HepG2 (cell line): ENCODE data around the gene TMEM190. TPM values are rescaled to one million over a fixed set of nuclear protein-coding genes. Genes with fewer than 3 reads are reported as not detected.

Experiments
- ATAC-seq: fragments of 200-7000 bp; cut with Tn5 transposase; 3 replicates; pipeline ENCODE4 v1.9.1; 2020; ENCODE audit warnings: mild to moderate bottlenecking, moderate library complexity
- BruUV-seq: library from RNA; stranded (reverse); fragments of 400-500 nt; replicated peaks from 2 replicates; lab custom pipeline; 2021; lab: Mats Ljungman, UMichigan
- CTCF ChIA-PET: fragments of 300-600 bp; formaldehyde crosslinking; extraction: SDS; loops from one replicate; lab custom pipeline; 2021; ENCODE audit warnings: low total read pairs, inconsistent platforms, low intra/inter-chr PET ratio; lab: Yijun Ruan, JAX
- POLR2A ChIA-PET: fragments of 350-600 bp; sonication (Branson Sonifier 250); formaldehyde crosslinking; loops from one replicate; lab custom pipeline; 2020; ENCODE audit warnings: antibody characterized with exemption, inconsistent platforms; lab: Yijun Ruan, JAX
- DNase-seq: peaks from one replicate; pipeline ENCODE4 v3.0.0-alpha.2; 2015; ENCODE audit warnings: low spot score
- FAIRE-seq: peaks from 3 replicates; lab custom pipeline; 2011; peaks lifted over from hg19 to GRCh38; lab: Jason Lieb, UNC
- H2AFZ ChIP-seq: one replicate; pipeline ENCODE4 v1.6.1; 2011; ENCODE audit warnings: low read length, inconsistent platforms
- H3K27ac ChIP-seq: fragments of 300-600 bp; 3 replicates; pipeline ENCODE4 v1.8.0; 2011; ENCODE audit warnings: mixed run types, mild to moderate bottlenecking, mixed read lengths, low read length, inconsistent platforms; ENCODE audit not compliant: insufficient read depth; ENCODE audit errors: extremely low read length
- H3K27me3 ChIP-seq, 2 experiments: fragments of 200-600 bp in 1 of 2; 2 replicates in 1 of 2; 3 replicates in 1 of 2; pipeline versions ENCODE4 v1.6.0 to v1.8.0; 2011; ENCODE audit warnings: low read length in 2 of 2, mild to moderate bottlenecking in 2 of 2, moderate library complexity in 2 of 2, inconsistent platforms in 1 of 2; ENCODE audit not compliant: insufficient read depth in 2 of 2, control insufficient read depth in 1 of 2
- H3K36me3 ChIP-seq, 2 experiments: fragments of 200-600 bp in 1 of 2; replicated peaks in 1 of 2; 2 replicates in 1 of 2; 3 replicates in 1 of 2; pipeline versions ENCODE4 v1.5.1 to v1.8.0; 2011; ENCODE audit warnings: low read length in 2 of 2, inconsistent platforms in 1 of 2; ENCODE audit not compliant: insufficient read depth in 2 of 2, control insufficient read depth in 1 of 2
- H3K4me1 ChIP-seq: 2 replicates; pipeline ENCODE4 v1.5.1; 2012; ENCODE audit warnings: low read length, inconsistent platforms; ENCODE audit not compliant: insufficient read depth
- H3K4me2 ChIP-seq: 2 replicates; pipeline ENCODE4 v1.6.0; 2011; ENCODE audit warnings: low read depth, low read length, inconsistent platforms
- H3K4me3 ChIP-seq, 3 experiments: fragments of 200-600 bp in 1 of 3; sonication (generic), shearing (Covaris generic) in 1 of 3; replicated peaks in 1 of 3; 2 replicates each; pipeline ENCODE4 v1.5.1; 2011 to 2016; ENCODE audit warnings: low read length in 3 of 3, inconsistent platforms in 2 of 3, low read depth in 2 of 3, mild to moderate bottlenecking in 2 of 3, control low read depth in 1 of 3, mixed read lengths in 1 of 3; ENCODE audit not compliant: insufficient read depth in 1 of 3
- H3K79me2 ChIP-seq: one replicate; pipeline ENCODE4 v1.6.1; 2011; ENCODE audit warnings: low read length, inconsistent platforms; ENCODE audit not compliant: insufficient read depth
- H3K9ac ChIP-seq: 2 replicates; pipeline ENCODE4 v1.6.0; 2011; ENCODE audit warnings: mild to moderate bottlenecking, low read depth, low read length, inconsistent platforms; ENCODE audit not compliant: insufficient read depth
- H3K9me3 ChIP-seq: 2 replicates; pipeline ENCODE4 v1.5.1; 2012; ENCODE audit warnings: mild to moderate bottlenecking, low read length
- H4K20me1 ChIP-seq: 2 replicates; pipeline ENCODE4 v1.6.0; 2011; ENCODE audit warnings: inconsistent platforms, mild to moderate bottlenecking, low read length, moderate library complexity; ENCODE audit not compliant: insufficient read depth
- EZH2 ChIP-seq: conservative IDR thresholded peaks from 2 replicates; pipeline ENCODE4 v1.6.1; 2012; ENCODE audit warnings: mild to moderate bottlenecking, low read depth, low read length, moderate library complexity
- HIVEP1 ChIP-seq: sonication (generic); formaldehyde crosslinking; IDR thresholded peaks from 2 replicates; pipeline ENCODE4 v1.4.0; 2020; ENCODE audit warnings: mild to moderate bottlenecking, missing genetic modification reagents
- HMG20B ChIP-seq: conservative IDR thresholded peaks from 2 replicates; pipeline ENCODE4 v1.6.1; 2016; ENCODE audit warnings: missing genetic modification reagents, missing compliant biosample characterization
- HNRNPH1 ChIP-seq: fragments of 200-400 bp; formaldehyde crosslinking; optimal IDR thresholded peaks from 2 replicates; pipeline ENCODE3; 2017; ENCODE audit warnings: mild to moderate bottlenecking, low read depth, low read length
- IKZF1 ChIP-seq: fragments of 450-650 bp; IDR thresholded peaks from 2 replicates; pipeline ENCODE4 v1.7.1; 2016
- MIER2 ChIP-seq: IDR thresholded peaks from 2 replicates; pipeline ENCODE4 v1.6.1; 2016; ENCODE audit warnings: missing biosample characterization, missing genetic modification reagents
- NFYB ChIP-seq: sonication (generic); formaldehyde crosslinking; IDR thresholded peaks from 2 replicates; pipeline ENCODE4 v1.4.0; 2020; ENCODE audit warnings: missing genetic modification reagents
- NFYC ChIP-seq: IDR thresholded peaks from 2 replicates; pipeline ENCODE4 v1.6.1; 2016; ENCODE audit warnings: missing genetic modification reagents, missing compliant biosample characterization
- RBM22 ChIP-seq: fragments of 200-400 bp; formaldehyde crosslinking; optimal IDR thresholded peaks from 2 replicates; pipeline ENCODE3; 2017; ENCODE audit warnings: mild to moderate bottlenecking, low read length, moderate library complexity
- RFXAP ChIP-seq: sonication (generic); formaldehyde crosslinking; IDR thresholded peaks from 2 replicates; pipeline ENCODE4 v1.4.0; 2020; ENCODE audit warnings: missing genetic modification reagents, borderline replicate concordance
- SIN3A ChIP-seq: IDR thresholded peaks from 2 replicates; pipeline ENCODE4 v1.6.1; 2011; ENCODE audit warnings: low read depth, mild to moderate bottlenecking, control low read depth, low read length, borderline replicate concordance
- SYNCRIP ChIP-seq: fragments of 200-400 bp; formaldehyde crosslinking; IDR thresholded peaks from 2 replicates; pipeline ENCODE4 v1.6.1; 2018; ENCODE audit warnings: mild to moderate bottlenecking, low read depth, low read length; ENCODE audit not compliant: insufficient read depth
- ZC3H13 ChIP-seq: sonication (generic); formaldehyde crosslinking; IDR thresholded peaks from 2 replicates; pipeline ENCODE4 v1.8.1; 2023; ENCODE audit warnings: mild to moderate bottlenecking, missing genetic modification reagents, moderate library complexity
- ZNF251 ChIP-seq: sonication (generic); formaldehyde crosslinking; IDR thresholded peaks from 2 replicates; pipeline ENCODE4 v1.9.0; 2021; ENCODE audit warnings: mild to moderate bottlenecking, missing genetic modification reagents
- ZNF572 ChIP-seq: sonication (generic); formaldehyde crosslinking; IDR thresholded peaks from 2 replicates; pipeline ENCODE4 v1.5.1; 2020; ENCODE audit warnings: mild to moderate bottlenecking, missing genetic modification reagents
- ZNF652 ChIP-seq: IDR thresholded peaks from 2 replicates; pipeline ENCODE4 v1.6.1; 2016; ENCODE audit warnings: low read depth, borderline replicate concordance
- ZNF75D ChIP-seq: sonication (generic); formaldehyde crosslinking; IDR thresholded peaks from 2 replicates; pipeline ENCODE4 v1.8.1; 2023; ENCODE audit warnings: missing genetic modification reagents, mild to moderate bottlenecking, borderline replicate concordance
- WGBS: methylation state at CpG from one replicate; pipeline ENCODE4 v1.1.6; 2017; ENCODE audit warnings: low lambda C conversion rate; 5-methylcytosine and 5-hydroxymethylcytosine counted together
- in situ Hi-C: cut with HindIII; loops from 2 replicates; pipeline ENCODE4 v1.10.0; 2017; ENCODE audit warnings: low pct_unique_long_range_greater_than_20kb; ENCODE audit not compliant: extremely low pct_ligation_motif_present
- intact Hi-C: fragments of 100-400 bp; cut with micrococcal nuclease; formaldehyde crosslinking; loops from one replicate; pipeline ENCODE4 v1.10.0; 2022; ENCODE audit not compliant: unreplicated experiment
- polyA plus RNA-seq, 8 experiments: library from polyadenylated mRNA; depleted of rRNA in 3 of 8; stranded (reverse) in 7 of 8; unstranded in 1 of 8; fragments of >200 nt; fragmentation: Illumina TruSeq in 4 of 8; extraction: Trizol in 4 of 8; gene quantifications; 2 replicates each; pipeline versions ENCODE4 v1.2.1 to v1.2.3, GENCODE V29; 2011 to 2016; ENCODE audit warnings: low read depth in 4 of 8, missing spikeins in 1 of 8, mixed read lengths in 1 of 8; ENCODE audit not compliant: insufficient read depth in 1 of 8
- total RNA-seq, 5 experiments: library from RNA; depleted of rRNA; stranded (reverse); fragments of >200 nt; fragmentation: Illumina TruSeq; extraction: Trizol; gene quantifications; 2 replicates each; pipeline ENCODE4 v1.2.3, GENCODE V29; 2016; ENCODE audit warnings: low read depth in 1 of 5
- TF ChIP-seq, protein P1 (sequence below): sonication (generic); formaldehyde crosslinking; IDR thresholded peaks from 2 replicates; pipeline ENCODE4 v1.4.0; 2020; ENCODE audit warnings: low read depth, mild to moderate bottlenecking, missing genetic modification reagents

TMEM190 gene
- total and polyA plus RNA-seq, 2 of the 13 experiments (the other 11 are each of a cell fraction or from before 2014, with no cell fraction given), result 0.35 to 0.83 TPM

DNA sequence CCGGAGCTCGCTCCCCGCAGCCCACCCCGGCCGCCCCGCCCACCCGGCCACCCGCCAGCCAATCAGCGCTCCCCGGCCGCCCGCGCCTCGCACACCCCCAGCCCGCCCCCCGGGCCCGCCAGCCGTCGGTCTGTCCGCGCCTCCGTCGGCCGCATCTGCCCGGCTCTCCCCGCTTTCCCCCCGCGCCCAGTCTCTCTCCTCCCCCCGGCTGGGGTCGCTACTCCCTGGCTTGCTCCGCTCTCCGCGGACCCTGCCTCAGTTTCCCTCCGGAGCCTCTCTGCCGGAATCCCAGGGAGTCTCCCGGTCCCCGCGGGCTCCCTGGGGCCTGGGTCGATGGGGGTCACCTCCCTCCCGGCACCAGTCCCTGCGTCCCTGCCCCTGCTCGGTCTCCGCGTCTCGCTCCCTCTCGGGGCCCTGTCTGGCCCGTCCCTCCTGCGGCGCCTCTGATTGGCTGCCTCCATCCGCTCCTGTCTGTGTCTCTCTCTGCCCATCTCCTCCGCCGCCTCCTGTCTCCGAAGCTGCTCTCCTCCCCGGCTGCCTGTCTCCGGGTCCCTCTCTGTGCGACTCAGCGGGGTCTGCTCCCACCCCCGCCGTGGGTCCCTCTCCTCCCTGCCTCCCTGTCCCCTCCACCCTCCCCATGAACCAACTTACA, 6.8 kb upstream of the TMEM190 start (continued):
- no peak for TF ChIP-seq SYNCRIP
- no peak for TF ChIP-seq HIVEP1 (CRISPR knock-in tag)
- TF ChIP-seq HMG20B, result no peak
- TF ChIP-seq SIN3A, result no peak
- TF ChIP-seq HNRNPH1, result no peak
- TF ChIP-seq NFYC (CRISPR knock-in tag), result peak; percentile 31; the same call in 1 of the 2 replicates
- TF ChIP-seq ZNF75D, result no peak
- TF ChIP-seq ZC3H13 (CRISPR knock-in tag), result no peak
- TF ChIP-seq RBM22, result no peak
- TF ChIP-seq RFXAP (CRISPR knock-in tag), result no peak
- 0 out of 2 replicates have a peak, but pooled peaks have one; percentile 19 for TF ChIP-seq NFYB (CRISPR knock-in tag)
- TF ChIP-seq ZNF572 (CRISPR knock-in tag), result no peak
- TF ChIP-seq ZNF251 (CRISPR knock-in tag), result no peak
- no peak for TF ChIP-seq MIER2 (CRISPR knock-in tag)
- TF ChIP-seq IKZF1, result no peak

DNA sequence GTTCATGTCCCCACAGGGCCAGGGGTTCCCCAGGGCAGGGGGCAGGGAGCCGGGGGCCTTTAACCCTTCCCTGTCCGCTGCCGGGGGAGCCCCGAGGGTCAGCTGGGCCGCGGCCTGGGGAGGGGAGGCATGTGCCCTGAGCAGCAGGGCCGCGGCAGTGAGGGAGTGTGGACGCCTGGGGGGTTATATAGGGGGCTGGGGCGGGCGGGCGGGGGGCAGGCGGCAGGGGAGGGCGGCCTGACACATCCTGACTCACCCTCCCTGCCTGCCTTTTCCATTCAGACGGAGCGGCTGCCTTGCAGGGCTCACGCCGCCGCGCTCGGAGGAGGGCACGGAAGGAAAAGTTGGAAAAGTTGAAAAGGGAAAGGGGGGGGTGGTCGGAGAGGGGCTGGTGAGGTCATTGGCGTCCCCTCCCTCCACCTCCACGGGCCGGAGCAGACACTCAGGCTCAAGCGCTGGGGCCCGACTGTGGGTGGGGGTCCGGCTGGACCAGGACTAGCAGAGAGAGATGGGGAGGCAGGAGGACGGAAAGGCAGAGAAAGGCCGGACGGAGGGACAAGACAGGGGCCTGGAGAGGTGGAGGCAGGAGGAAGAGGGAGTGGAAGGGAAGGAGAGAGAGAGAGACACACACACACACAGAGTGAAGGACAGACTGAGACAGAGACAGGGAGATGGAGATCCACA, 6.2 kb upstream of the TMEM190 start, which contains the start of gene IL11:
IL11 (minus strand) TSS at position 159 of the 684 bp plus-strand sequence; CDS start at position 6, 153 bp downstream.
- Histone ChIP-seq H3K79me2 (no peaks in the 10 kb centered on the region), H4K20me1 (no peaks in the 10 kb centered on the region), H3K36me3 (no peaks in the 10 kb centered on the region), H3K4me3 (peak within 1 kb of the TSS in 2 of 3 experiments; percentile 54 to 66; a peak in 3 of 6 replicates), H3K4me1 (peaks cover 53% of the 10 kb centered on the region), H3K27me3 (peaks cover 7 to 35% of the 10 kb centered on the region in 2 experiments; a peak in 4 of 5 replicates), H3K9ac (no peak within 1 kb of the TSS), H3K9me3 (no peaks in the 10 kb centered on the region), H3K27ac (no peak within 1 kb of the TSS), H3K4me2 (peak within 1 kb of the TSS; percentile 67), H2AFZ (no peak within 1 kb of the TSS)
- 4% methylated on average over 32 of the region's 32 CpGs for WGBS
- intact Hi-C loops, result no loop called here
- ATAC-seq (no peak), DNase-seq (no peak), FAIRE-seq (no peak)
- in situ Hi-C loops, result no loop called here
- TF ChIP-seq EZH2, result 0 out of 2 replicates have a peak, but pooled peaks have one; percentile 20
- peak; percentile 34; the same call in 1 of the 2 replicates for TF ChIP-seq SIN3A
- TF ChIP-seq, protein P1, sequence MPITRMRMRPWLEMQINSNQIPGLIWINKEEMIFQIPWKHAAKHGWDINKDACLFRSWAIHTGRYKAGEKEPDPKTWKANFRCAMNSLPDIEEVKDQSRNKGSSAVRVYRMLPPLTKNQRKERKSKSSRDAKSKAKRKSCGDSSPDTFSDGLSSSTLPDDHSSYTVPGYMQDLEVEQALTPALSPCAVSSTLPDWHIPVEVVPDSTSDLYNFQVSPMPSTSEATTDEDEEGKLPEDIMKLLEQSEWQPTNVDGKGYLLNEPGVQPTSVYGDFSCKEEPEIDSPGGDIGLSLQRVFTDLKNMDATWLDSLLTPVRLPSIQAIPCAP (CRISPR knock-in tag), result no peak
- peak; percentile 83 for TF ChIP-seq ZNF652
- POLR2A ChIA-PET, result interaction anchor here (1.3 kb wide), 1 partner anchor 31 kb away, joined by 3 read pairs; no protein-coding TSS in a partner anchor
- CTCF ChIA-PET, result no interaction called here
- BruUV-seq, result no TSS peak
